Stimulated activated CD4-positive, alpha-beta T cell treated with anti-CD3 and anti-CD28 coated beads, Interleukin-1b, Interleukin-23, amount 100 ng/mL, for 1 hour (primary cell): ENCODE data around the gene DYNLT3.

ENCODE experiments used
- DNase-seq, 2 donors: peaks; one replicate each; pipeline ENCODE4 v3.0.0-alpha.2; 2020; ENCODE audit warnings: low read depth in 2 of 2

The DYNLT3 gene, protein sequence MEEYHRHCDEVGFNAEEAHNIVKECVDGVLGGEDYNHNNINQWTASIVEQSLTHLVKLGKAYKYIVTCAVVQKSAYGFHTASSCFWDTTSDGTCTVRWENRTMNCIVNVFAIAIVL

DNA sequence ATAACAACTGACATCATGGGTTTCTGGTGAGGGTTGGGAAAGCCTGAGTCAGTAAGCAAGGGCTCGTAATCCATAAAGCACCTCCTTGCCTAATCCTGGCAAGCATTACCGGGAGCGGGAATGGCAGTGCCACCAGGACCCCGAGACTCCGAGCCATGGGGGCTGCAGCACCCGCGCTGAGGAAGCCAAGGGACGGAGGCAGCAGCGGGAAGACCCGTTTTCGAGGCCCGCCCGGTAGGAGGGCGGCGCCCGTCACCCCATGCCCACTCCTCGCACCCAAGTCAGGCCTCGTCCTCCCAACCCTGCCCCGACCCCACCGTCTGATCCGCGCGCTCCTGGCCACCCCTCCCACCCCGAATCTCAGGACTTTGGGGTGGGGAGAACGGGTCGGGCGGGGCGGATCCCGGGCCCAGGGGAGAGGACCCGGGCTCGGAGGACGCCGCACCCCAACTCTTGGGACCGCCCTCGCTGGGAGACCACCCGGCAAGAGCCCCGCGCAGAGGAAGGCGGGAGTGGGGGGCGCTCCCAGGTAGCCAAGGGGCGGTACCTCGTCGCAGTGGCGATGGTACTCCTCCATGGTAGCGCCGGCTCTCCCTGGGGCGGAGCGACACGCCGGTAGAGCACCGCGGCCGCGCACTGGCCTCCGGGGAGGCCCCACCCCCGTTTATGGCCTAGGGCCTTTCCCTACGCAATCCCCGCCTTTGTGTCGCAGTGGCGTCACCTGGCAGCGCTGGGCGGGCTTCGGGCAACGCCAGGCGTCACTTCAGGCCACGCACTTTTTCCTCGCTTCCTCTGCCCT lies at the start of gene DYNLT3:
DYNLT3 (minus strand) TSS at position 638 of the 799 bp plus-strand sequence; CDS start at position 577, 61 bp downstream.
- DNase-seq = peak; percentile 36 to 51

DNA sequence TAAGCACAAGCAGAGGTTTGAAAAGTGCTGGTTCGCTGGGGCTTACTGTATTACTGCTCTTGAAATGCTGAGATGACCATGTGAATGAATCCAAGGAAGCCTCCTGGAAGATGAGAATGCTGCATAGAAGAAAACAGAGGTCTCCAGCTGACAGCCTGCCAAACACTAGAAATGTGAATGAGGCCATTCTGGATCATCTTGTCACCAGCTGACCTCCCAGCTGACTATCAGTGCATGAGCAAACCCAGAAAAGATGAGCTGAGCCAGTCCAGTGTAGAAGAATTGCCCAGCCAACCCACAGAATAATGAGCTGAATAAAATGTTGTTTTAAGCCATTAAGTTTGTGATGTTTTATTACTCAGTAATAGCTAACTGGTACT lies 49.1 kb upstream of the DYNLT3 start:
- DNase-seq = no peak

DNA sequence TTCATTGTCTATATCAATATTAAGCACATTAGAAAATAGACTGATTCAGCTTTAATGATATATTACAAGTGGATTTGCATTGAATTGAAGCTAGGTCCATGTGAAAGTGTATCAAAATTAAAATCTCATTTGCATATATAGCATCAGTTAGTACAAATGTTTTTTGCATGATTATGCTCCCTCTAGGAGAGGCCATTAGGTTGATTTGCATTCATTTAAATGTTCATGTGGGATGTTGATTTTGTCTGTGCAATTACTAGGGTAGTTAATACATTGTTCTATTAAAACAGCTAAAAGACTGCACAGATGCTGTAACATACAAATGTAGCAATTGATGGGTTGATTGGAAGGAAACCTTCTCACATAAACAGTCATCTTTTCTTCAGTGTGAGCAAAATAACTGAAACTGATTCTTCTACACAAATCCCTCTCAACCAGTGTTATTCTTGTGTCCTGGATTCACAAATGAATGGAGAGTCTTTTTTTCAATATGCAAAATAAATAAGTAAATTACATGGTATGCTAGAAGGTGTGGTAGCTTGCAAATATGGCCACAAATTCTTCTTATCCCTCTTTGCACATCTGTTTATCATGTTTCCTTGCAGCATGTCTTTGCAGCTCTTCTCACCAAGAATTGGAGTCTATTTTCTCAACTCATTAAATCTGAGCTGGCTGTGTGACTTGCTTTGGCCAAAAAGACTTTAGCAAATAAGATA lies 48.6 kb upstream of the DYNLT3 start:
- no peak for DNase-seq

DNA sequence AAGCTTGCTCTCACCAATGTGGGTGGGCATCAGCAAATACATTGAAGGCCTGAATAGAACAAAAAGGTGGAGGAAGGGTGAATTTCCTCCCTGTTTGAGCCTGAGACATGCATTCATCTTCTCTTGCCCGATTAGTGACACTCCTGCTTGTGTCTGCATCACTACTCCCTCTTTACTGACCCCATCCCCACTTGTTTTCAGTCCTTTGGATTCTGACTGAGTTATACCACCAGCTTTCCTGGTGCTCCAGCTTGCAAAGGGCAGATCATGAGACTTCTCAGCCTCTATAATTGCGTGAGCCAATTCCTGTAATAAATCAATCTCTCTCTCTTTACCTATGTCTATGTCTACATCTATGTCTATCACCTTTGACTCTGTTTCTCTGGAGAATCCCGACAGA lies 47.4 kb upstream of the DYNLT3 start:
- DNase-seq = no peak

DNA sequence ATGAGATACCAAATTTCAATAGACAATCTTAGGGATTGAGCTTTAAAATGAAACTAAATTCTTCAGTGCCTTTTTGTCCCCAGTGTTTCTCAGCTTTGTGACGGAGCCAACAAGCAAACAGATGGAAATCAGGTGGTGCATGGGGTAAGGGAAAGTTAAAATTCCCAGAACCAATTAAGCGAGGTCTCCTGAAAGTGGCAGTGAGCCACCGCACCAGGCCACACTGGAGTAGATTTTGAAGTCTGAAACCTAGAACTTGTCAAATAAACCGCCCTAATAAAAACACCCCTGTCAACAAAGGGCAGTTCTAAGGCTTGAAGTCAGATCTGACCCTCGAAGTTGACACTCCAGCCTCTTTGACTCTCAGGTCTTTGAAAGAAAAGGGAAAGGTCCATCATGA lies 40.6 kb upstream of the DYNLT3 start:
- no peak for DNase-seq

DNA sequence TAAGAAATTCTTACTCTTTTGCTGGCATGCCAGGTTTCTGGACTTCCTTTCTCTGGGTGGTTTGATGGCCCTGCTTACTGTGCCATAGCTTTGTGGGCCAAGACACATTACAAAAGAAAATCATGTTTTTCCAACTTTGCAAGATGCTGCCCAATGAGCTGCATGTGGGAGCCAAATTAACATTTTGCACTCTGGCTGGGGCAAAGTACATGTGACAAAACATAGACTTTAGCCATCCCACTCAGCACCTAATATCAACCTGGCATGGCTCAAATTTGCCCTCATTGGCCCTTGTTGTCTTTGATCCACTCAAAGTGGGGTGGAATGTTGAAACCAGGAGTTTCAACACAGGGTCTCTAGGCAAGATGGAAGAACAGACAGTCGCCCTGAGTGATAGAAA lies 40.0 kb upstream of the DYNLT3 start:
- no peak for DNase-seq

DNA sequence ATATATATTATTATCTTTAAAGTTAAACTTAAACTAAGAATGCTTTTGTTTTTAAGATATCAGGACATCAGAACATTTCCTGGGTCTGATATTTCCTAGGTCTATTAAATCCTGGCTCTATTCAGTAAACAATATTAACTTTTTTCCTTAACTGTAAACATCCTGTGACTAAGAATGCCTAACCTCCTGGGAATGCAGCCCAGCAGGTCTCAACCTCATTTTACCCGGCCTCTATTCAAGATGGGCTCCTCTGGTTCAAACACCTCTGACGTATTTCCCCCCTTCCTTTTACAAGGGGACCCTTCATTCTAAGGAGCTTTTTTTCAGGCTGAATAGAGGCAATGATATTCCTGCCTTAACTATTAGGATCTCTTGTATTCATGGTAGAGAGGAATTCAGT lies 35.8 kb upstream of the DYNLT3 start:
- DNase-seq = no peak

DNA sequence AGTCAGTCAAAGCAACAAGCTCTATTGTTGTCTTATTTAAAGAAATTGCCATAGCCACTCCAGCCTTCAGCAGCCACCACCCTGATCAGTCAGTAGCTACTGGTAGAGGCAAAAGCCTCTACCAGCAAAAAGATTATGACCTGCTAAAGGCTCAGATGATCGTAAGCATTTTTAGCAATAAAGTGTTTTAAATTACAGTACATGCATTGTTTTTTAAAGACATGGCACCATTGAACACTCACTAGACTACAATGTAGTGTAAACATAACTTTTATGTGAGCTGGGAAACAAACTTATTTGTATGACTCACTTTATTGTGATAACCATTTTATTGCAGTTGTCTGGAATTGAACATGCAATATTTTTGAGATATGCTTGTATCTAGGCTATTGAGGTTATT lies 32.3 kb upstream of the DYNLT3 start:
- DNase-seq = no peak

DNA sequence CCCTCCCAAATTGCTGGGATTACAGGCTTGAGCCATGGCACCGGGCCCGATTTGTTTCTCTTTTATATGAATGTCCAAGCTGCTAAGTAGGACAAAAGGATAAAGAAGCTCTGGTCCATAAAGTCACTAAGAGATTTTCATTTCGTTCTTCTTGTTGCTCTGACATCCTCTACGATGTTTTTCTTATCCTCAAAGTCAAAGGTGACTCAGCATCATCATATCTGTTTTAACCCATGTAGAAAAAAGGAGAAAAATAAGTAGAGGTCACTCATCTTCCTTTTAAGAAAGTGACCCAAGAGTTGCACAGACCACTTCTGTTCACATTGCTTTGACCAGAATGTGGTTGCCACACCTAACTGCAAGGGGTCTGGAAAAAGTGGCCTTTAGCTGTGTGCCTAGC lies 29.3 kb upstream of the DYNLT3 start:
- DNase-seq = no peak

DNA sequence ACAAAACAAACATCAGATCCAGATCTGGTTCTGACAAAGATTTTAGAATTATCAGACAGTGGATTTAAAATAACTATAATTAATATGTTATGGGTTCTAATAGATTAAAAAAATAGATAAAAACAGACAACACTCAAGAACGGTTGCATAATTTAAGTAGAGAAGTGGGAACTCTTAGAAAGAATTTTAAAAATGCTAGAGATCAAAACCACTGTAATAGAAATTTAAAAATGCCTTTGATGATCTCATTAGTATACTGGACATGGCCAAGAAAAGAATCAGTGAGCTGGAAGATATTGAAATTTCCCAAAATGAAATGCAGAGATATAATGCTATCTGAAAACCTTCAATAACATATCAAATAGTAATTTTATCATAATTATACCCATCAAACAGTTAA lies 28.3 kb upstream of the DYNLT3 start:
- no peak for DNase-seq

DNA sequence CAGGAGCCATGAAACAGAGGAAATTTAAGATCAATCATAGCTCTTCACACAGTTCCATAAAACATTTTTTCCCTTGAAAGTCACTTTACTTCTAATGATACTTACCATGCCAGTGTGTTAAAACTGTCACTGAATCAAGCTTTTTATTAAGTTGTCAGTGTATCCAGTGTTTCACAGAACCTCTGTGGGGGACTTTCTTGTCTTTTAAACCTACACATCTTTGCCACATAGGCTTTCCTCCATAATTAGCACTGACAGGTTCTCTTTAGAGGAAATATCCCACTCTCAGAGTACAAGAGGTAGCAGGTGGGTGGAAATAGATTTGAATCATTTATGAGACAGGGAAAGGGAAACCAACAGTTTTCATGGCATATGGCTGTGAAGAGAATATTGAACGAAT lies 25.8 kb upstream of the DYNLT3 start:
- no peak for DNase-seq

DNA sequence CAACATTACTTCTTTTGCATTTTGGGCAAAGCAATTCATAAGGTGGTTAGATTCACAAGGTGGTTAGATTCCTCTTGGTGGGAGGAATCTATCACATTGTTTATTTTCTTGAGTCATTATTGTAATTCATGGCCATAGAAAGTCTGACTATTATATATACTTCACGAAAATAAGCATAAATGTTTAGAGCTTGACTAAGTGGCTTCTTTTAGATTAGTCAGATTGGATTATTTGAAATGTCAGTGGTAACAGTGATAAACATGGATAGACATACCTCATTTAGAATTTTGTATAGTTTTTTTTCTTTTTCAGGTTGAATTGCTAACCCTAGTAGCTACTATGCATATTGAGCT lies 24.9 kb upstream of the DYNLT3 start:
- DNase-seq = no peak

DNA sequence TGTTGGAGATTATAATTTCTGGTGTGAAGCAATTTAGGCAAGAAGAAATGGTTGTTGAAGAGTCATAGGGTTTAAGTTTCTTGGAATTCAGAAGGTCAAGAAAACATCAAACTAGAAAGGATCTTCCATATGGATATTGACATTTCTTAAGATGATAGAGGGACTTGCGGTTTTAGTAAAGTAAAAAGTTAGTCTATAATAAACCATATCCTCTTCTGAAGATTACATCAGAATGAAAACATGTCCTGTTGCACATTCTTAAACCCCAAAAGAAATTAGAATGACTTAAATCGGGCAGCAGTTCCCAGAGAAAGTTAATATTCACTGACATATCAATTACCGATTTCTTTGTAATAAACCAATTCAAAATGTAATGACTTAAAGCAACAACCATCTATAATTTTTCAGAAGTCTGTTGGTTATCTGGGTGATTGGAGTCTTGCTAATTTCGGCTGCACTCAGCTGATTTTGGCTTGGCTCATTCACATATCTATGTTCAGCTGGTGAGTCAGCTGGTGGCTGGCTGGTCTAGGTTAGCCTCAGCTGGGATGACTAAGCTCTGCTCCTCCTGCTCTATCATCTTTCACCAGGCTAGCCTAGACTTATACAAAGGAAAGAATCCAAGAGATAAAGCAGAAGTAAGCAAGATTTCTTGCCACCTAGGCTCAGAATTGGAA lies 24.4 kb upstream of the DYNLT3 start:
- no peak for DNase-seq

DNA sequence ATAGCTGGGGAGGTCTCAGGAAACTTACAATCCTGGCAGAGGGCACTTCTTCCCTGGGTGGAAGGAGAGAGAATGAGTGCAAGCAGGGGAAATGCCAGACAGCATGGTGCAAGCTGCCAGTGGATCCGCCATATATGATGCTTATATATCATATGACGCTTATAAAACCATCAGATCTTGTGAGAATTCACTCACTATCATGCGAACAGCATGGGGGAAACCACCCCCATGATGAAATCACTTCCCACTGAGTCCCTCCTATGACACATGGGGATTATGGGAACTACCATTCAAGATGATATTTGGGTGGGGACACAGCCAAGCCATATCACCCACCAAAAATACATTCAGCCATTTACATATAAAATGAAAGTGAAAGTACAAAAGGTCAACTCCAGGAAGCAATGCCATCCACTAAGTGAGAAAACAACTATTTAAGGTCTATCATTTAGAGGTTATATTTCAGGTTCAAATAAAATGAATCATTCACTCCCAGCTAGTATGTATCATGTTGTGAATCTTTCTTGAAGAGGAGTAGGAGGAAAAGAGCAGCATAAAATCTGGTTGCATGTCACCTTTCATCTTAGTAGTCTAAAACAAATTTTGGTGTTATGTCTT lies 20.3 kb upstream of the DYNLT3 start:
- DNase-seq = no peak

DNA sequence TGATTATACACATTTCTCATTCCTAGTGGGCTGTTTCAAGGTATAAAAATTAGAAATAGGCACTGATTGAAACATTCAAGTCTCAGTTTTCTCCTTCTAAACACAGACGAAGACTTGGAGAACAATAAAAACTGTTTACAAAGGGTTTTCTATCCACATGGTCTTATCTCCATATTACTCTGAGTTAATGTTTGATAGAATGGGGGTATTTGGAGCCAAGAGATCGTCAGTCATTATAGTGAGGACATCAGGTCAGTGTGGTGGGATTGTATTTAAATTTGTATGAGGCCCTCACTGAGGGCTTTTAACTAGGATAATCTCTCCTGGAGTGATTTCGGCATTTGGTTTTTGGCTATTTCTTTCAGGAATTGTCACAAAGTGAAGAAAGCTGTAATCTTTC lies 16.4 kb upstream of the DYNLT3 start:
- no peak for DNase-seq

DNA sequence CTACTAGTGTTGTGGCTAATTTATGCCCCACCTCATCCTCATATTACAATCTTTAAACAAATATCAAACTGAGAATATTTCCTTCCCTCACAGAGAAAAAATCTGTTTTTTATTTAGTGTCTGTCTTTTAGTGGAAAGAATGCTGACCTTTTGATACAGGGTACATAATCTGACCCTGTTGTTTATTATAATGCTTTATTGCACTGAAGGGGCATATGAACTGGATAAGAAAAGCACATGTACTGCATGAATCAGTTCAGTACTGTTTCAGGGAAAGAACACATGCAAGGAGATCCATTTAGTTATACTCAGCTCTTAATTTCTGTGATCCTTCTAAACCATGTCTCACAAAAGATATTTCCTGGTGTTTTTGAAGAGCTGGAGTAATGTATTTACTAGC lies 15.5 kb upstream of the DYNLT3 start:
- DNase-seq = no peak

DNA sequence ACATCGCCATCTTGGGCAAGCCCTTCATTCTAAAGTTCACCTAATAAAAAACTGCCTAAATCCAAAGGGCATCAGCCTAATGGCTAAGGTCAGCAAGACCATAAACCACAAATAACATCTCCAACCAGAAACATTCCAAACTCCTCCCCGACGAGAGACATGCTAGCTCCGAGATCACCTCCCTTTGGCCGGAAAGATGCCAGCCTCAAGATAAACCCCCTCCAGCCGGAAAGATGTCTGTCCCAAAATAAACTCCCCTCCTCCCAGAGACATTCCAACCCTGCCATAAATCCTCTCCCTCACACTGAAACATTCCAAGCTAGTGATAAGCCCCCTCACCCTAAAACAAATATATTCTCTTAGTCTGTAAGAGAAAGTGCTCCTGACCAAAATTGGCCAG lies 13.3 kb upstream of the DYNLT3 start:
- DNase-seq = no peak

DNA sequence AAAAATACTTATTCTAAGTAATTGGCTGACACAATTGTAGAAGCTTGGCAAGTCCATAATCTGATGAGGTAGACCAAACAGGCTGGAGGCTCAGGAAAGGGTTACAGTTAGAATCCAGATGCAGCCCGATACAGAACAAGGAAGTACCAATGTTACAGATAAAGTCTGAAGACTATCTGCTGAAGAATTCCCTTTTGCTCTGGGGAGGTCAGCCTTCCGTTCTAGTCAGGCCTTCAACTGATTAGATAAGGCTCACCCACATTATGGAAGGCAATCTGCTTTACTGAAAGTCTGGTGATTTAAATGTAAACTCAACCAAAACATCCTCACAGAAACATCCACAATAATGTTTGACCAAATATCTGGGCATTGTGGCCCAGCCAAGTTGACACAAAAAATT lies 7.4 kb upstream of the DYNLT3 start:
- DNase-seq = no peak

DNA sequence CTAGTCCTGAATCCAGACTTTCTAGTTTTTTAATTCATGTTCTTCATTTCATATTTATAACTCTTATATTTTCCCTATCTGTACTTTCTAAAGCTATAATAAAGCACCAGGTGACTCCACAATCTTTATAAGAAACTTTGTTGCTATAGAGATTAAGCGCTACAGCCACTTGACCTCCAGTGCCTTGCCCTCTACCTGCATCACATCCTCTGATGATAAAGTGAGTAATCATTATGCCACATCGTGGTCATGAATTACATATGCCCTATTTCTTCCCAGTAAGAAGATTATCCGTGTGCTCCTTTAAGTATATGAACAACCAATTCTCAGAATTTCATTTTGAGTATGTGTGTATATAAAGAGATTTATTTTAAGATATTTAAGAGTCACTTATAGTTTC lies 6.8 kb upstream of the DYNLT3 start:
- no peak for DNase-seq

DNA sequence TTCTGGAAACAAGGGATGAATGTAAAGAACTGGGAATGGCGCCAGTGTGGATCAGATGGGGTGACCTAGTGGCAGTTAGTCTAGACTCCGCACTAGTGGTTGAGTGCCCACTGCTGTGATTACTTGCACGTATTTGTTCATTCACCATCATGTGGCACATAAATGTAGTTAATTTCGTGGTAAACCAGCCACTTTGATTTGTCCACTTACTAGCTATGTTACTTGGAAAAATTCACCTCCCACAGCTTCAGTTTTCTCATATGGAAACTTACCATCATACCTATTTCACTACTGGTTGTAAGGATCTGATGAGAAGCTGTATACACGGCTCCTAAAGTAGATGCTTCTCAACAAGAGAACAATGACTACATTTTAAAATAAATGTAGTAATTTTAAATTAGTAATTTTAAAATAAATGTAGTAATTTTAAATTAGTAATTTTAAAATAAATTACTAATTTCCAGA lies 394 bp upstream of the DYNLT3 start:
- DNase-seq = no peak

DNA sequence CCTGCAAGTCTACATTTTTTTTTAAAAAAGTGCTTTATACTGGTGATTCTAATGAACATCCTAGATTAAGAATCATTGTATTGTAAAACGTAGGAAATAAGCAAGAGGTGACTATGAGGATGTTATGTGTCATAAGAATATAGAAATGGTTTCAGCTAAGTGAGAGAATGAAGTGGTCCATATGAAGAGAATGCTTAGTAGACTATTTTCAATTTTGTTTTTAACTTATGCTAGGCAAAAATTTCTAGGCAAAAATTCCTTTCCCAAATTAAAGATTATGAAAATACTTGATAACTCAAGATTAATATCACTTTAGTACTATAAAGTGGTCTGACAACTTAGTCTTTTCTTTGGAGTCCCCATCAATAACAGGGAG lies 825 bp downstream of the DYNLT3 start:
- DNase-seq = no peak

DNA sequence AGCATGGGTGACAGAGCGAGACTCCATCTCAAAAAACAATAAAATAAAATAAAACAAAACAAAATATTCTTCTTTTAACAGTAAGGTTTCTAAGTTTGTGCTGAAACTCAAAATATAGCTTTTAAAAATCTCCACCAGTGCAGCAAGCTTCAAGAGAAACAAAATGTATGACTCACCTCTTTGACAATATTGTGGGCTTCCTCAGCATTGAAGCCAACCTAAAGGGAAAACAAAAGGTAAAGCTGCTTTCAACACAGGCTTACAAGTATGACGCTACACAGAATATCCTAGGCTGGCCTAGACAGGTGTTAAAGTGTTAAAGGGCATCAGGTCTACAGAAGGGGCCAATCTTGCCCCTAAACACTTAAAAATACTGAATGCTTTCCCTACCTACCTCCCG lies 1.2 kb downstream of the DYNLT3 start:
- DNase-seq = no peak
